HCT116 (cell line): ENCODE data around the gene ST3GAL3. TPM values are rescaled to one million over a fixed set of nuclear protein-coding genes. Genes with fewer than 3 reads are reported as not detected.

ENCODE experiments used
- ATAC-seq: fragments of 200-7000 bp; cut with Tn5 transposase; 2 replicates; pipeline ENCODE4 v1.9.1; 2020; ENCODE audit warnings: mild to moderate bottlenecking, moderate library complexity
- BruUV-seq: library from RNA; stranded (reverse); fragments of 400-500 nt; replicated peaks from 2 replicates; lab custom pipeline; 2021; lab: Mats Ljungman, UMichigan
- CTCF ChIA-PET: fragments of 300-600 bp; sonication (Branson Sonifier 250); formaldehyde crosslinking; loops from one replicate; lab custom pipeline; 2021; ENCODE audit warnings: antibody characterized with exemption; lab: Charles Lee
- POLR2A ChIA-PET: fragments of 300-600, 350-600 bp; sonication (Branson Sonifier 250); formaldehyde crosslinking; loops from one replicate; lab custom pipeline; 2021; ENCODE audit warnings: antibody characterized with exemption; lab: Charles Lee
- RAD21 ChIA-PET, 2 experiments: fragments of 300-600 bp; sonication (Branson Sonifier 250); formaldehyde crosslinking; loops; one replicate each; lab custom pipeline; 2023; ENCODE audit warnings: low total read pairs in 2 of 2; ENCODE audit not compliant: uncharacterized antibody in 2 of 2, unreplicated experiment in 2 of 2, low non-redundant PET in 1 of 2; lab: Charles Lee
- DNase-seq: peaks from one replicate; pipeline ENCODE4 v3.0.0-alpha.2; 2010; ENCODE audit warnings: low read depth, low spot score
- H2AFZ ChIP-seq: fragments of 200-600 bp; shearing (Covaris generic), sonication (generic); 2 replicates; pipeline ENCODE4 v1.6.1; 2017; ENCODE audit warnings: low read depth, mixed run types, mixed read lengths, antibody characterized with exemption, low read length; ENCODE audit not compliant: poor library complexity, severe bottlenecking
- H3K27ac ChIP-seq: 2 replicates; pipeline ENCODE4 v1.5.1; 2012; ENCODE audit warnings: low read depth, low read length
- H3K27me3 ChIP-seq: fragments of 200-600 bp; sonication (generic); 2 replicates; pipeline ENCODE4 v1.6.1; 2016; ENCODE audit warnings: mixed run types, low read length, mixed read lengths; ENCODE audit not compliant: insufficient read depth
- H3K36me3 ChIP-seq, 2 experiments: fragments of 200-500 bp in 1 of 2; fragments of 200-600 bp in 1 of 2; sonication (Bioruptor generic) in 1 of 2; sonication (generic) in 1 of 2; 2 replicates each; pipeline versions ENCODE4 v1.5.1 to v1.6.1; 2014 to 2016; ENCODE audit warnings: low read length in 2 of 2, inconsistent platforms in 1 of 2, mixed read lengths in 1 of 2, mixed run types in 1 of 2; ENCODE audit not compliant: insufficient read depth in 2 of 2, control insufficient read depth in 1 of 2
- H3K4me1 ChIP-seq, 2 experiments: fragments of 200-600 bp in 1 of 2; sonication (generic) in 1 of 2; 2 replicates each; pipeline versions ENCODE4 v1.5.1 to v1.6.1; 2012 to 2017; ENCODE audit warnings: low read length in 2 of 2, inconsistent platforms in 1 of 2, mild to moderate bottlenecking in 1 of 2, mixed read lengths in 1 of 2, mixed run types in 1 of 2, moderate library complexity in 1 of 2; ENCODE audit not compliant: insufficient read depth in 2 of 2, control insufficient read depth in 1 of 2
- H3K4me2 ChIP-seq: fragments of 200-600 bp; sonication (generic); 2 replicates; pipeline ENCODE4 v1.6.1; 2017; ENCODE audit warnings: mixed run types, low read length, mixed read lengths
- H3K4me3 ChIP-seq, 2 experiments: fragments of 200-600 bp in 1 of 2; sonication (generic) in 1 of 2; replicated peaks in 1 of 2; 2 replicates each; pipeline ENCODE4 v1.5.1; 2011 to 2016; ENCODE audit warnings: low read length in 2 of 2, control low read depth in 1 of 2, low read depth in 1 of 2, mild to moderate bottlenecking in 1 of 2, mixed read lengths in 1 of 2, mixed run types in 1 of 2
- H3K79me2 ChIP-seq: fragments of 200-600 bp; sonication (generic); 2 replicates; pipeline ENCODE4 v1.6.1; 2017; ENCODE audit warnings: mild to moderate bottlenecking, mixed run types, low read length, moderate library complexity, mixed read lengths; ENCODE audit not compliant: insufficient read depth
- H3K9ac ChIP-seq: fragments of 200-600 bp; sonication (generic); 2 replicates; pipeline ENCODE4 v1.6.1; 2016; ENCODE audit warnings: low read length, mixed read lengths
- H3K9me2 ChIP-seq: fragments of 200-600 bp; sonication (generic), shearing (Covaris generic); 2 replicates; pipeline ENCODE4 v1.6.1; 2017; ENCODE audit warnings: mixed run types, mild to moderate bottlenecking, moderate library complexity; ENCODE audit not compliant: insufficient read depth
- H3K9me3 ChIP-seq, 2 experiments: fragments of 200-500 bp in 1 of 2; fragments of 200-600 bp in 1 of 2; sonication (Bioruptor generic) in 1 of 2; sonication (generic) in 1 of 2; 2 replicates each; pipeline ENCODE4 v1.6.1; 2014 to 2017; ENCODE audit warnings: low read length in 2 of 2, mixed read lengths in 2 of 2, inconsistent platforms in 1 of 2, low read depth in 1 of 2, mild to moderate bottlenecking in 1 of 2, mixed run types in 1 of 2, moderate library complexity in 1 of 2; ENCODE audit not compliant: control insufficient read depth in 1 of 2, insufficient read depth in 1 of 2
- H4K20me1 ChIP-seq: fragments of 200-600 bp; sonication (generic), shearing (Covaris generic); 2 replicates; pipeline ENCODE4 v1.6.1; 2017; ENCODE audit warnings: mixed run types, mild to moderate bottlenecking, moderate library complexity; ENCODE audit not compliant: insufficient read depth
- ATF3 ChIP-seq: IDR thresholded peaks from 2 replicates; pipeline ENCODE4 v1.6.1; 2012
- REST ChIP-seq: IDR thresholded peaks from 2 replicates; pipeline ENCODE4 v1.6.1; 2012; ENCODE audit warnings: low read depth
- SIN3A ChIP-seq: IDR thresholded peaks from 2 replicates; pipeline ENCODE4 v1.6.1; 2012; ENCODE audit warnings: low read depth
- TCF7L2 ChIP-seq: IDR thresholded peaks from 2 replicates; pipeline ENCODE4 v1.7.0; 2011; ENCODE audit warnings: borderline replicate concordance, inconsistent platforms; ENCODE audit not compliant: insufficient read depth, insufficient read length; ENCODE audit errors: extremely low read depth
- ZBTB33 ChIP-seq: IDR thresholded peaks from 2 replicates; pipeline ENCODE4 v1.6.1; 2011; ENCODE audit warnings: mild to moderate bottlenecking, low read length, moderate library complexity; ENCODE audit not compliant: insufficient replicate concordance; ENCODE audit errors: extremely low read depth
- ZFX ChIP-seq: fragments of 450-650 bp; IDR thresholded peaks from 2 replicates; pipeline ENCODE4 v1.6.1; 2017
- intact Hi-C: fragments of 100-400 bp; cut with micrococcal nuclease; formaldehyde crosslinking; loops from 2 replicates; pipeline ENCODE4 v1.10.0; 2022
- total RNA-seq: library from RNA; stranded (reverse); gene quantifications from one replicate; pipeline ENCODE4 v1.2.1, GENCODE V29; 2021; ENCODE audit not compliant: unreplicated experiment

ST3GAL3 gene
- total RNA-seq, 1 experiment from 2014 or later, result 7.2 TPM

GRCh38 chr1:43754892-43755291 lies 47.6 kb downstream of the ST3GAL3 start:
- Histone ChIP-seq H3K79me2 (no peaks in the 10 kb centered on the region), H3K9me2 (no peaks in the 10 kb centered on the region), H4K20me1 (no peaks in the 10 kb centered on the region), H3K4me2 (no peak overlapping the region), H3K27me3 (no peaks in the 10 kb centered on the region), H3K27ac (no peak overlapping the region), H3K9me3 (no peaks in the 10 kb centered on the region), H3K9ac (no peak overlapping the region), H3K4me3 (no peak overlapping the region), H2AFZ (no peak overlapping the region), H3K36me3 (no peaks in the 10 kb centered on the region), H3K4me1 (no peaks in the 10 kb centered on the region)
- no TSS peak for BruUV-seq
- no peak for TF ChIP-seq REST
- no peak for TF ChIP-seq TCF7L2
- no peak for TF ChIP-seq ZBTB33
- TF ChIP-seq SIN3A, result no peak
- no peak for TF ChIP-seq ZFX
- TF ChIP-seq ATF3, result no peak
- ChIA-PET RAD21 (no interaction called here), CTCF (no interaction called here), POLR2A (no interaction called here)
- ATAC-seq (no peak), DNase-seq (no peak)
- intact Hi-C loops, result loop anchor here (5.0 kb wide), 1 partner anchor 223 kb away; the partner anchor contains the start of gene PTPRF
